Measurements from ENCODE around the gene ADRB1.

Gene ADRB1

GRCh38 chr10:114058297-114058696 lies 14.6 kb downstream of the ADRB1 start:
- DNase-seq: no peak

DNA sequence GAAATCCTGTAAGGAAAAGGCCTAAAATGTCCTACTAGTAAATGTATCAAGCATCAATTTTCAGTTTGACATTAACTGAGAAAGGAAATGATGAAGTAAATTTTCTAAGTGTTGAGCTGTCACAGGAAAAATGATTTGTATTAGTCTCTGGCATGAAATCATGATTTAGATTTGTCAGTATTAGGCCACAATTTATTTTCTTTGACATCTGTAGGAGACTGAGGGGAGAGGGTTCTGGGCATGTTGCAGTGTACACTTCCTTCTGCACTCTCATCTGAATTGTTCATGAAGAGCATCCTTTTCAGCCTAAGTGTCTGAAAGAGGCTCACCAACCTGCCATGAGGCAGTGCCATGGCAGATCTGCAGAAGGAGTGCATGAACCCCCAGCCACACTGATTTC lies 15.9 kb downstream of the ADRB1 start:
- DNase-seq: no peak

DNA sequence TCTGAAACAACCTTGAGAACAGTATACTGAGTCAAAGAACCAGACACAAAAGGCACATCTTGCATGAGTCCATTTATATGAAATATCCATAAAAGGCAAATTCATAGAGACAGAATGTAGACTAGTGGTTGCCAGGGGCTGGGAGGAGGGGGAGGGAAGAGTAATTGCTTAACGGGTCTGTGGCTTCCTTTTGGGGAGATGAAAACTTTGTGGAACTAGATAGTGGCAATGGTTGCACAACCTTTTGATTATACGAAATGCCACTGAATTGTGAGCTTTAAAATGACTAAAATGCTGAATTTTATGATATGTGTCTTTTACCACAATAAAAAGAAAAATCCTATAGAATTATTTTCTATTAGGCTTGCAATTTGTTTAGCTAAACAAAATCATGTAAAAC lies 16.8 kb downstream of the ADRB1 start:
- no peak for DNase-seq

DNA sequence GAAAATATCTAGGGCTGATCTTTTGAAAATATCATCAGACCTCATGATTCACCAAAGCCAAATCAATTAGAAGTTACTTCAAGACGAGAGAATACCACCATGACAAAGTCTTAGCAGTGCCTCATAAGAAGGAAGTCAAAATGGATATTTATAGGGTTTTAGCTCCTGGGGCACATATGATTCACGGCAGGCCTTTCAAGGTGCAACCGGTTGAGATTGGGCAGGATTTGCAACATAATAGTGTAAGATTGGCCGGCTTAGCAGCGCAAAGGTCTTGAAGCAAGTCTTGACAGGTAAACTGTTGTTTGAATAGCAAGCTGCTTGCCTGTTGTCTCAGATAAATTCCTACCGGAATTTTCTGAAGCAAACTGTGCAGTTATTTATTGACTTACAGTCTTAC lies 17.5 kb downstream of the ADRB1 start:
- DNase-seq: no peak

DNA sequence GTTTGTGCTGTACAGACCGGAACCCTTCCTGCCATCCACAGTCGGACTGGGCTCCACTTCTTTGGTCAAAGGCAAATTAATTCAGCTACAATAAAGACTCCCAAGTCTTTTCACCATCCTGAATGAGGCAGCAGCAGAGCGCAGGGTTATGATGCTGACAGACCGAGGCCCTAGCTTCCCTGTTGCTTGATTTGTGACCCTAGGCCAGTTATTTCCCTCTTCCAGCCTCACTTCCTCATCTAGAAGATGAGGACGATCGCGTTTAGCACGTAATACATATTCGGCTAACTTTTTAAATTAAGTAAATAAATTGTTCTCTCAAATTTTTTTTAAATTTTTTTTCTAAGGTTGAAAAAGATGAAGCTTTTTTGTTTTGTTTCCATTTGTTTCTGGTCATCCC lies 18.1 kb downstream of the ADRB1 start:
- no peak for DNase-seq

DNA sequence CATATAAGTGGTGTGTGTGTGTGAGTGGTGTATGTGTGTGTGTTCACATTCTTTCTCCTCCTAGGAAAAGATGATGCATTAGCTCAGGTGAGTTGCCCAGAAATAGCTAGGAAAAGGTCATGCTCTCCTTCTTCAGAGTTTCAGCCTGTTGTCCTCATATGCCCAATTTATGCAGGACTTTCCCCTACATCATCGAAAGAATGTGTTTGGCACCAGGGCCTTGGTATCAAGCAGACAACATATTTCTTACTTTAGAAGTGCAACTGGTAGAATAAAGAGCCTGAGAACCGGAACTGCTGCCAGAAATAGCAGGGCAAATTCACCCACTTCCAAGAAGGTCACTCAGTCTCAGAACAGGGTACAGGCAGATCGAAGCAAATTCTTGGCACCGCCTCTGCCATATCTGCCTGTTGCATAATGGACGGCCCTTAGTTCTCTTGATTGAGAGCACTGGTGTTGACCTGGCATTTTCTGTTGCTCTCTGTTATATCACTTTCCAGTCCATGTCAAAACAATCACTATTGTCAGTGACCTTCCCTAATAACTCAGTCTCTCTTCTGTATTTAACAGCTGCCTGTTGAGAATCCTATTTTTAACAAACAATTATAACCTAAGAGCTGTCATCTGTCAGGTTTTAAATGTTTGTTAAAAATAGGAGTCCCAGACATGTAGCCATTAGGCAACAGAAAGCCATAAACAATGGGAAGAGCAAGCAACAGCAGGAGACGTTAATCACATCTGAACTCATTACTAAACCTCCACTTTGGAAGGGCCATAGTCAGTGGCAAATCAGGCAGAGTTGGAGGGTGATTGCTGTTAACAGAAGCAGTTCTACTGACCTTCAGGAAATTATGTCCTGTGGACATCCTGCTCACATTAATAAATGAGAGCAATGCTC lies 20.7 kb downstream of the ADRB1 start:
- no peak for DNase-seq

GRCh38 chr10:114065049-114065435 lies 21.4 kb downstream of the ADRB1 start:
- DNase-seq: no peak

GRCh38 chr10:114068054-114068707 lies 24.5 kb downstream of the ADRB1 start:
- DNase-seq: no peak

- DNase-seq: no peak
Measured at GRCh38 chr10:114070710-114071109, 27.0 kb downstream of the ADRB1 start.

- no peak for DNase-seq
Measured at GRCh38 chr10:114071178-114071577, 27.5 kb downstream of the ADRB1 start.

- DNase-seq: no peak
Measured at GRCh38 chr10:114073395-114074186, 29.9 kb downstream of the ADRB1 start.

DNA sequence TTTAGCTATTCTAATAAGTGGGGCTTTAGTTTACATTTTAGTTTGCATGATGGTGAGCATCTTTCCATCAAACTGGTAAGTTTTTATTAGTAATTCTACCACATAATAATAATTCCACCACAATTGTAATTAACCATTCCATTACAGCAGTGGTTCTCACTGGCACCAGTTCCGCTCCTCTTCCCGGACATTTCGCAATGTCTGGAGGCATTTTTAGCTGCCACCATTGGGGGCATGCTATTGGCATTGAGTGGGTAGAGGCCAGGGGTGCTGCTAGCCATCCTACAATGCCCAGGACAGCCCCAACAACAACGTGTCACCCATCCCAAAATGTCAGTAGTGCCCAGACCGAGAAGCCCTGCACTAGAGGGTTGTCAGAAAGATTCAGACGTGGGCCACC lies 31.4 kb downstream of the ADRB1 start:
- no peak for DNase-seq

DNA sequence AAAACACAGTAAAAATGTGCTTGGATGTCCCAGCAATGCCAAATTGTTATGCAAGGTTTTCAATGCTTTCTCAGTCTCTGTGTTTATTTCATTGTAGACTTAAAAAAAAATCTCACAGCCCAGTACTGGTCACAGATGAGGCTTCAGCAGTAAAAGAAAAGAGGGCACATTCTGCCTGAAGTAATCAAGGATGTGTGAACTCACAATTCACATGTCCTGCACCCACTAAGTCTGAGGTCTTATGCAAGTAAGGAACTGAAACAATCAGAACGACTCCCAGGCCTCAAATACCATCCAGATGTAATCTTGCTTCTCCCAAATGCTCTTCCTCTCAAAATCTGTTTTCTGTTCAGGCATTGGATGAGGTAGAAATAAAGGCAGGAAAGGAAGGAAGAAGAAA lies 33.7 kb downstream of the ADRB1 start:
- no peak for DNase-seq

- no peak for DNase-seq
Measured at GRCh38 chr10:114077815-114078219, 34.2 kb downstream of the ADRB1 start.

GRCh38 chr10:114078346-114078745 lies 34.7 kb downstream of the ADRB1 start:
- no peak for DNase-seq

DNA sequence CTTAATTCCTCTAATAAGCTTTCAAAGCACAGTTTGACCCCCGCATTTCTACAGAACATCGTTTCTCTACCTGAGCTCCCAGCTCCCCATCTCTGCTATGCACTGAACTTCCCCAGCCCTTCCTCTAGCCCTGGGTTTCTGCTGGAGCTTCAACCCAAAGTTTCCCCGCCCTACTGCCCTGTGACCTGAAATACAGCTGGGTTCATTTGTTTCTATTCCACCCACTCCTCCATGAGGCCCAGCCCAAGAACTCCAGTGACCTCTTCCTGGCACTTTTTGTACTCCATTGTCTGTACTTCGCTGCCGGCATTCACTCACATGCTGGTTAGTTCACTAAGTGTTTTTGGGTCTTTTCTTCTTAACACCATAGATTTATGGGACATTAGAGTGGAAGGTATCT lies 35.8 kb downstream of the ADRB1 start:
- DNase-seq: no peak

GRCh38 chr10:114081911-114082583 lies 38.4 kb downstream of the ADRB1 start:
- DNase-seq: no peak

DNA sequence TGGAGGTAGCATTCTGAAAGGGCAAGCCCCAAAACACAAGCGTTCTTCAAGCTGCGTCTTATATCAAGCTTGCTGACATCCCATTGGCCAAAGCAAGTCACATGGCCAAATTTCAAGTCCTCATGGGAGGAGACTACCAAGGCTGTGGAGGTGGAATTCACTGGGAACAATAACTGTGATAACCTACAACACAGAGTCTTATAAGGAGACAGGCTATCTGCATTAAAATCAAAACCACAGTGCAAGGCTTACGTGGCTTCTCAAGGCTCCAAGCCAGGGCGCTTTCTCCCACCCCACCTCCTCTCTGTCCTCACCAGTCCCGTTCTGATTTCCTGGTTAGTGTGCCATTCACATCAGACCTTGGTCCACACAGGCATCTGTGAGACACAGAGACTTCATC lies 39.4 kb downstream of the ADRB1 start:
- no peak for DNase-seq

- DNase-seq: peak in 1 of 2 donors; percentile 28
Measured at GRCh38 chr10:114084215-114084614, 40.5 kb downstream of the ADRB1 start.

- DNase-seq: no peak
Measured at GRCh38 chr10:114087255-114087654, 43.6 kb downstream of the ADRB1 start.

DNA sequence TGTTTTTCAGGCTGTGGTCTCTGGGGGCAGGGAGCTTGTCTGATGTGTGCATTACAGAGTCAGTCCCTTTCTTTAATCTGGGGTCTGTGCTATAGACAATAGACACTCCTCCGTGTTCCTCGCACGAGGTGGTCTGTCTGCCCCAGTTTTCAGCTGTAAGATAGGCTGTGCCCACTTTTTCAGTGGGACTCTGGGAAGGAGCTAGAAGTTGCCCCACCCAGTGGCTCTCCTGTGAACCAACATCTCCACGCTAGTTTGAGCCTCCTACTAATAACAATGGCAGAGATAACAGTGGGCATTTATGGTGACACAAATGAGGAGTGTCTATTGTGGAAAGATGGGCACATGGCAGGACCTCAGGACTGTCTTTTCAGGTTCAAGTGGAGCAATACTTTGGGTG lies 44.0 kb downstream of the ADRB1 start:
- DNase-seq: no peak

DNA sequence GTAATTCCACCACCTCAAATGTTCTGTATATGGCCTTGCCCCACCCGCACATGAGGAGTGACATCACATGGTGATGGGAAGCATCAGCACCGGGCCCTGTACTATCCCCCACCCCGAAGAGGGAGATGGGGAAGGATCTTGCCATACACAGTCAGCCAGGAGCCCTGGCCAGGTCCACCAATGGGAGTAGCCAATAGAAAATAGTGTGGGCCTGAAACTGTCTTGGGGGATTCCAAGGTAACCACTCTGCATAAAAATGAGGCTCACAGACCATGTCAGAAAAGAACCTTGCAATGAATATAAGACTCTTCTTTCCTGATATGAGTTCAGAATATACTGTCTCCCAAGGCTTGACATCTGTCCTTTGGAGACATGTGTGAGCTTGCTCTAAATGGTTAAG lies 51.1 kb downstream of the ADRB1 start:
- DNase-seq: no peak
